ENCODE data around the gene CTRB1. TPM values are rescaled to one million over a fixed set of nuclear protein-coding genes. Genes with fewer than 3 reads are reported as not detected.

The CTRB1 gene
- total and polyA plus RNA-seq, 2 of the 13 experiments (the other 11 are each of a cell fraction or from before 2014, with no cell fraction given) = not detected

GRCh38 chr16:75226550-75227360, 8.0 kb downstream of the CTRB1 start (continued):
- no peak for TF ChIP-seq ZNF142 (CRISPR knock-in tag; IDR thresholded peaks at IDR 0.05)
- TF ChIP-seq HIC2 (CRISPR knock-in tag; IDR thresholded peaks at IDR 0.05; ENCODE audit: low read depth) = peak; percentile 60; the same call in 1 of the 2 replicates
- no peak for TF ChIP-seq SALL2 (CRISPR knock-in tag; IDR thresholded peaks at IDR 0.05)
- TF ChIP-seq ZNF337 (CRISPR knock-in tag; IDR thresholded peaks at IDR 0.05; ENCODE audit: borderline replicate concordance, low read depth) = no peak
- TF ChIP-seq CHD4 (IDR thresholded peaks at IDR 0.05; ENCODE audit: borderline replicate concordance, low read length) = no peak
- TF ChIP-seq DR1 (CRISPR knock-in tag; IDR thresholded peaks at IDR 0.05) = no peak
- no peak for TF ChIP-seq ARNT (IDR thresholded peaks at IDR 0.05)
- TF ChIP-seq TRIM24 (CRISPR knock-in tag; IDR thresholded peaks at IDR 0.05) = no peak
- no peak for TF ChIP-seq ZNF275 (CRISPR knock-in tag; IDR thresholded peaks at IDR 0.05; ENCODE audit: borderline replicate concordance)
- no peak for TF ChIP-seq GRHL1 (CRISPR knock-in tag; conservative IDR thresholded peaks at IDR 0.05)
- no peak for TF ChIP-seq AHDC1 (CRISPR knock-in tag; IDR thresholded peaks at IDR 0.05; ENCODE audit: borderline replicate concordance)
